ENCODE results near the gene HOXC10. TPM values are rescaled to one million over a fixed set of nuclear protein-coding genes. Genes with fewer than 3 reads are reported as not detected.

The HOXC10 gene
- polyA plus RNA-seq, 3 donors = not detected

GRCh38 chr12:53988541-53989226, 3.7 kb downstream of the HOXC10 start:
- Mint-ChIP-seq H3K4me1 (peaks cover 36% of the 10 kb centered on the region), H3K27me3 (ENCODE audit: low read depth in 3 of 3) (peaks cover 97 to 100% (median 100%) of the 10 kb centered on the region in 3 donors), H3K4me3 (peak overlapping the region in 1 of 2 donors; percentile 80), H3K9me3 (peaks cover 10 to 68% (median 48%) of the 10 kb centered on the region in 7 donors), H3K27ac (no peak overlapping the region), H3K36me3 (peaks cover 2 to 26% of the 10 kb centered on the region in 2 donors)
- Histone ChIP-seq H3K27ac (ENCODE audit: low read depth in 1 of 2, low read length in 2 of 2) (no peak overlapping the region), H3K4me2 (replicated peaks; ENCODE audit: extremely low read depth, low read length, poor library complexity, severe bottlenecking) (no peak overlapping the region), H3K27me3 (ENCODE audit: control insufficient read depth in 2 of 2, insufficient read depth in 2 of 2, low read length in 2 of 2) (peaks cover 91 to 100% of the 10 kb centered on the region in 2 donors), H3K36me3 (replicated peaks in 1 of 2; ENCODE audit: control insufficient read depth in 1 of 2, insufficient read depth in 2 of 2, low read length in 2 of 2) (no peaks in the 10 kb centered on the region), H4K20me1 (ENCODE audit: insufficient read depth, low read length) (no peaks in the 10 kb centered on the region), H2AFZ (ENCODE audit: insufficient read depth, low read depth, low read length, poor library complexity, severe bottlenecking) (no peak overlapping the region), H3K9ac (ENCODE audit: insufficient read depth, low read length, poor library complexity, severe bottlenecking) (no peak overlapping the region), H3K9me3 (replicated peaks in 1 of 2; ENCODE audit: control insufficient read depth in 1 of 2, insufficient read depth in 1 of 2, low read length in 2 of 2) (peaks cover 28 to 81% of the 10 kb centered on the region in 2 donors), H3K4me3 (replicated peaks in 1 of 3; ENCODE audit: low read depth in 2 of 3, low read length in 3 of 3) (no peak overlapping the region), H3K79me2 (ENCODE audit: insufficient read depth, low read length) (no peaks in the 10 kb centered on the region), H3K4me1 (ENCODE audit: control insufficient read depth in 1 of 2, insufficient read depth in 2 of 2, low read length in 2 of 2) (peaks cover 23 to 26% of the 10 kb centered on the region in 2 donors)
- no peak for DNase-seq
- WGBS (ENCODE audit: insufficient coverage) = 0% methylated on average over 1 of the region's 5 CpGs
- intact Hi-C loops (cut with micrococcal nuclease) = loop anchor here in 1 of 2 donors (10.0 kb wide), 1 partner anchor 294 kb away; no protein-coding TSS in a partner anchor
- no peak for TF ChIP-seq CTCF (IDR thresholded peaks at IDR 0.05)

- Mint-ChIP-seq H3K9me3 (peaks cover 7 to 68% (median 45%) of the 10 kb centered on the region in 7 donors), H3K4me1 (peaks cover 33% of the 10 kb centered on the region), H3K36me3 (peaks cover 2 to 27% of the 10 kb centered on the region in 2 donors), H3K27ac (no peak overlapping the region), H3K27me3 (ENCODE audit: low read depth in 3 of 3) (peaks cover 99 to 100% (median 100%) of the 10 kb centered on the region in 3 donors), H3K4me3 (peak overlapping the region in 1 of 2 donors; percentile 80)
- H3K27ac ChIP-seq (ENCODE audit: low read depth in 1 of 2, low read length in 2 of 2) = no peak overlapping the region
- no peak overlapping the region for H3K9ac ChIP-seq (ENCODE audit: insufficient read depth, low read length, poor library complexity, severe bottlenecking)
- H3K4me3 ChIP-seq (replicated peaks in 1 of 3; ENCODE audit: low read depth in 2 of 3, low read length in 3 of 3) = no peak overlapping the region
- H3K9me3 ChIP-seq (replicated peaks in 1 of 2; ENCODE audit: control insufficient read depth in 1 of 2, insufficient read depth in 1 of 2, low read length in 2 of 2) = peaks cover 20 to 80% of the 10 kb centered on the region in 2 donors
- no peak overlapping the region for H3K4me2 ChIP-seq (replicated peaks; ENCODE audit: extremely low read depth, low read length, poor library complexity, severe bottlenecking)
- TF ChIP-seq CTCF (IDR thresholded peaks at IDR 0.05) = peak; percentile 30
- H2AFZ ChIP-seq (ENCODE audit: insufficient read depth, low read depth, low read length, poor library complexity, severe bottlenecking) = no peak overlapping the region
- intact Hi-C loops (cut with micrococcal nuclease) = loop anchor here in 1 of 2 donors (10.0 kb wide), 1 partner anchor 295 kb away; no protein-coding TSS in a partner anchor
- no peaks in the 10 kb centered on the region for H3K79me2 ChIP-seq (ENCODE audit: insufficient read depth, low read length)
- peaks cover 15 to 18% of the 10 kb centered on the region in 2 donors for H3K4me1 ChIP-seq (ENCODE audit: control insufficient read depth in 1 of 2, insufficient read depth in 2 of 2, low read length in 2 of 2)
- H3K27me3 ChIP-seq (ENCODE audit: control insufficient read depth in 2 of 2, insufficient read depth in 2 of 2, low read length in 2 of 2) = peaks cover 92 to 100% of the 10 kb centered on the region in 2 donors
- H4K20me1 ChIP-seq (ENCODE audit: insufficient read depth, low read length) = no peaks in the 10 kb centered on the region
- H3K36me3 ChIP-seq (replicated peaks in 1 of 2; ENCODE audit: control insufficient read depth in 1 of 2, insufficient read depth in 2 of 2, low read length in 2 of 2) = no peaks in the 10 kb centered on the region
- no peak for DNase-seq
- 2% methylated on average over 8 of the region's 28 CpGs for WGBS (ENCODE audit: insufficient coverage)
These were observed 4.5 kb downstream of the HOXC10 start for GRCh38 chr12:53989227-53990113.

All from CD14-positive monocyte (primary cell).